Subcutaneous preadipocyte (primary cell): ENCODE results near the gene DNAAF5. TPM values are rescaled to one million over a fixed set of nuclear protein-coding genes. Genes with fewer than 3 reads are reported as not detected.

Experiments used
- total RNA-seq: library from RNA; depleted of rRNA; stranded (reverse); fragments of >200 nt; gene quantifications from 2 replicates; pipeline ENCODE4 v1.2.3, GENCODE V29; 2012

DNAAF5 gene
- 43.0 and 50.4 TPM in 2 replicates for total RNA-seq

DNA sequence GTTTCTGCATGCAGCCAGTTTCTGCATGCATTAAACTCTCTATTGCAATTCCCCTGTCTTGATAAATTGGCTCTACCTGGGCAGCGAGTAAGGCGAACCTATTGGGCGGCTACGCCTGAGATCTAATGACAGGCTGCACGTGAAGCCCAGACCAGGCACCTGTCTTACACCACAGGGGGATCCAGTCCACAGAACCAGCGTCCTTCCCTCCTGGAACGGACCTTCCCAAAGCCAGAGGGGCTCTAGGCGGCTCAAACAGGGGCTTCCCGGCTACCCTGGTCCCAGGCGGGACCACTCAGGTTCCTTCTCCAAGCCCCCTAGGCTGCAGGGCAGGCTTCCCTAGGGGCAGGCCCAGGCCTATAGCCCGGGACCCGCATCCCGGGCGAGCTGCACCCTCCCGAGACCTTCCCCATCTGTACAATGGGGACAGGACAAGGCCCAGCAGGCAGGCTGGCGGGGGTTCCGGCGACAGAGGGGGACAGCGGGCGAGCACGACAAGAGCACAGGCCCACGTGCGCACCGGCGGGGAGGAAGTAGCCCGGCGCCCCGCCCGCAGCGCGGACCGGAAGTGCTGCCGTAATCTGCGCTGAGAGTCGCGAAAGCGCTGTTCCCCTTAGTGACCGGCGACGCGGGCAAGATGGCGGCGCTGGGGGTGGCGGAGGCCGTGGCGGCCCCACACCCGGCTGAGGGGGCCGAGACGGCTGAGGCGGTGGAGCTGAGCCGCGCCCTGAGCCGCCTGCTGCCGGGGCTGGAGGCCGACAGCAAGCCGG is at the start of gene DNAAF5:
Gene DNAAF5, plus strand, starts transcription at position 616 of the 770 bp plus-strand sequence. Its CDS starts 22 bp downstream, at position 638.

DNA sequence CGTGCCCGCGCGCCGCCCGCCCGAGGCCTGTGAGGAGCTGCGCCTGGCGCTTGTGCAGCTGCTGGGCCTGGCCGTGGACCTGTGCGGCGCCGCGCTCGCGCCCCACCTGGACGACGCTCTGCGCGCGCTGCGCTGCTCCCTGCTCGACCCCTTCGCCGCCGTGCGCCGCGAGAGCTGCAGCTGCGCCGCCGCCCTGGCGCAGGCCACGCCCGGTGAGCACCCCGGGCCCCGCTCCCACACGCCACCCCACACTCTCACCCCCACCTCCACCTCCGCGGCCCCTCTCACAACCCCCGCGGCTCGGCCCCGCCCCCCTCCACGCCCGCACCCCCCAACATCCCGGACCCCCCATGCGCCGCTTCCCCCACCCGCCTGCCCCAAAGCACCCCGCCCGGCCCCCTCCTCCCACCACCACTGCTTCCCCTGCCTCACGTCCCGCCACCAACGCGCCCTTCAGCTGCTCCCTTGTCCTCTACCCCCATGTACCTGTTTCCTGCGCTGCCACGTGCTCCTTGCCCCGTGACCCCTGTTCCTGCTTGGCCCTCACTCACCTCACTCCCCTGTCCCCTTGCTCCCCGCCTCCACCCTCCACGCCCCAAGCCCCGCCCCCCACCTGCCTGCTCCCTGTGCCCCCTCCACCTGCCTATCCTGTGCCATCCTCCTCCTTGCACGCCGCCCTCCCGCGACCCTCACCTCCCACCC is 756 bp downstream of the DNAAF5 start, which contains the start of gene PRKAR1B:
Gene PRKAR1B, minus strand, starts transcription at position 178 of the 702 bp plus-strand sequence. CDS start 15,776 bp downstream, outside the sequence.

DNA sequence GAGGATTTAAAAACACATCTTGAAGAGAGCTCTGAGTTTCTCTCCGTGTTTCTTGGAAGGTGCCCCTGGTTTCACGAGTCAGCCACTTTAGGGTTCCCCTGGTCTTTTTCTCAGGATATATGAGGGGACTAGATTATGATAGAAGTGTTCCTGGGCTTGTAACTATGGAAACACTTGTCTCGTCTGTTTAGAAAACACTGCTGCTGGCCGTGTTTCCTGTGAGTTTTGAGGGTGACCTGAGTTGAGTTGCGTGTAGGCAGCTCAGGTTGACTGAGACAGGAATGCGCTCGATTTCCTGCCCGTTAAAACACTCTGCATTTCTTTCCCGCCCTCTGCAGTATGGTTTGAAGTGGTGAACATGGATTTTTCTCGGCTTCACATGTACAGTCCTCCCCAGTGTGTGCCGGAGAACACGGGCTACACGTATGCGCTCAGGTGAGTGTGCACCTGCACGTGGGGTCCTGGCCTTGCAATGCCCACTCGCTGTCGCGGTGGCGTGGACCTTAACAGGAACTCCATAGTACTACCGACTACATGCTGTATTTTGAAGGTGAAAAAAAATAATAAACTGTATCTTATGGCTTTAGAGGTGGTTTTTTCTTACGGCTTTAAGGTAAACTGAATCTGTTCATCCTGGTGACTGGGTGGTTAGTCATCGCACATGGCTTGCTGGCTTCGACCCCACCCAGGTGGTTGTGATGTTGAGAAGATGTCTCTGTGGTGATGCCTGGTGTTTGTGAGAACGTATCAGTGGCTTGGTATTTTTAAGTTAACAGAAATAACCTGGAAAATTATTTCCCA is 105.9 kb downstream of the DNAAF5 start, which contains the start of gene SUN1:
Gene SUN1, plus strand, starts transcription at position 310 of the 801 bp plus-strand sequence. Its CDS starts 49 bp downstream, at position 359.

Other genes starting within 250 kb of the DNAAF5 start
- gene PDGFA, start 206.9 kb upstream of the DNAAF5 start, total RNA-seq: 1.4 and 1.8 TPM in 2 replicates
- 9.4 and 10.3 TPM in 2 replicates for gene PRKAR1B, start 582 bp downstream of the DNAAF5 start, total RNA-seq
- gene SUN1, start 105.8 kb downstream of the DNAAF5 start, total RNA-seq: 66.5 and 90.9 TPM in 2 replicates
- 12.5 and 17.0 TPM in 2 replicates for gene GET4, start 149.9 kb downstream of the DNAAF5 start, total RNA-seq
- 0.73 and 1.2 TPM in 2 replicates for gene ADAP1, start 228.0 kb downstream of the DNAAF5 start, total RNA-seq
- gene COX19, start 248.8 kb downstream of the DNAAF5 start, total RNA-seq: 6.2 and 9.8 TPM in 2 replicates